Thyroid gland (tissue), 4 donors: ENCODE measurements around the gene ACAT2.

Source experiments
- POLR2A ChIP-seq, 2 donors: fragments of 450-650 bp; IDR thresholded peaks; one replicate each; pipeline ENCODE4 v1.6.1; 2017; ENCODE audit warnings: antibody characterized with exemption in 2 of 2, mild to moderate bottlenecking in 2 of 2, moderate library complexity in 1 of 2
- TF ChIP-seq, protein P1 (sequence below), 6 experiments: fragments of 200-600 bp in 3 of 6; fragments of 450-650 bp in 3 of 6; sonication (generic) in 3 of 6; IDR thresholded peaks; one replicate each; pipeline ENCODE4 v1.5.1; 2016 to 2019; ENCODE audit warnings: antibody characterized with exemption in 6 of 6, mild to moderate bottlenecking in 2 of 6, inconsistent platforms in 1 of 6, moderate library complexity in 1 of 6

DNA sequence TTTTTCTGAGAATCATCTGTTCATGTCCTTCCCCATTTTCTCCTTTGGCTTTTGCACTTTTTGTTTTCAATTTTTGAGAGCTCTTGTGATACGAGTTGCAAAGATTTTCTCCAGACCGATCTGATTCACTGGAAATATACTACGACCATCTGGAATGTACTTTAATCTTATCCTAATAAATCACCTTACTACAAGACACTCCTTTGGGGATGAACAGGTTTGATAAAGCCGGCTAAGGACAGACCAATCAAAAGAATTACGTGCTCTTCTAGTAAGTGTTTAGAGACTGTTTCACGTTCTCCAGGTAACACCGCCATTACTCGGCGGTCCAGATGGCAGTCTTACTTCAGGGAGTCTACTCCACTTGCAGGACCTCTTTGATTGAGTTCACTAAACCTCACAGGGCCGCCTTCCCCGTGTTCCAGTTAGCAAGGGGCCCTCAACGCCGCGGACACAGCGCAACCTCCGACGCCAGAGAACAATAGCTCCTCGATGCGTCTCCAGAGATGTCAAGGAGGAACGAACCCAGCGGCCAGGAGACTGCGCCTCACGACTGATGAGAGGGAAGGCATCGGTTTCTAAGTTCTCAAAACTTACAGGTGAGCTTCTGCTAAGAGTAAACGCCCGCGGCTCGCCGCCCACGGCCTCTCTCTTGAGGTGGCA lies 35.5 kb upstream of the ACAT2 start:
- TF ChIP-seq POLR2A (IDR thresholded peaks at IDR 0.05) = no peak
- TF ChIP-seq, protein P1, sequence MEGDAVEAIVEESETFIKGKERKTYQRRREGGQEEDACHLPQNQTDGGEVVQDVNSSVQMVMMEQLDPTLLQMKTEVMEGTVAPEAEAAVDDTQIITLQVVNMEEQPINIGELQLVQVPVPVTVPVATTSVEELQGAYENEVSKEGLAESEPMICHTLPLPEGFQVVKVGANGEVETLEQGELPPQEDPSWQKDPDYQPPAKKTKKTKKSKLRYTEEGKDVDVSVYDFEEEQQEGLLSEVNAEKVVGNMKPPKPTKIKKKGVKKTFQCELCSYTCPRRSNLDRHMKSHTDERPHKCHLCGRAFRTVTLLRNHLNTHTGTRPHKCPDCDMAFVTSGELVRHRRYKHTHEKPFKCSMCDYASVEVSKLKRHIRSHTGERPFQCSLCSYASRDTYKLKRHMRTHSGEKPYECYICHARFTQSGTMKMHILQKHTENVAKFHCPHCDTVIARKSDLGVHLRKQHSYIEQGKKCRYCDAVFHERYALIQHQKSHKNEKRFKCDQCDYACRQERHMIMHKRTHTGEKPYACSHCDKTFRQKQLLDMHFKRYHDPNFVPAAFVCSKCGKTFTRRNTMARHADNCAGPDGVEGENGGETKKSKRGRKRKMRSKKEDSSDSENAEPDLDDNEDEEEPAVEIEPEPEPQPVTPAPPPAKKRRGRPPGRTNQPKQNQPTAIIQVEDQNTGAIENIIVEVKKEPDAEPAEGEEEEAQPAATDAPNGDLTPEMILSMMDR (IDR thresholded peaks at IDR 0.05) = no peak
